ENCODE data around the gene CMIP.

Gene CMIP

GRCh38 chr16:81492311-81492761 is 47.7 kb downstream of the CMIP start:
- no peak for DNase-seq (ENCODE audit: low read depth)
- no peak overlapping the region for H3K4me3 ChIP-seq (ENCODE audit: low read length)
- TF ChIP-seq CTCF (IDR thresholded peaks at IDR 0.05; ENCODE audit: insufficient read depth, low read depth, low read length, missing control alignments) = no peak

DNA sequence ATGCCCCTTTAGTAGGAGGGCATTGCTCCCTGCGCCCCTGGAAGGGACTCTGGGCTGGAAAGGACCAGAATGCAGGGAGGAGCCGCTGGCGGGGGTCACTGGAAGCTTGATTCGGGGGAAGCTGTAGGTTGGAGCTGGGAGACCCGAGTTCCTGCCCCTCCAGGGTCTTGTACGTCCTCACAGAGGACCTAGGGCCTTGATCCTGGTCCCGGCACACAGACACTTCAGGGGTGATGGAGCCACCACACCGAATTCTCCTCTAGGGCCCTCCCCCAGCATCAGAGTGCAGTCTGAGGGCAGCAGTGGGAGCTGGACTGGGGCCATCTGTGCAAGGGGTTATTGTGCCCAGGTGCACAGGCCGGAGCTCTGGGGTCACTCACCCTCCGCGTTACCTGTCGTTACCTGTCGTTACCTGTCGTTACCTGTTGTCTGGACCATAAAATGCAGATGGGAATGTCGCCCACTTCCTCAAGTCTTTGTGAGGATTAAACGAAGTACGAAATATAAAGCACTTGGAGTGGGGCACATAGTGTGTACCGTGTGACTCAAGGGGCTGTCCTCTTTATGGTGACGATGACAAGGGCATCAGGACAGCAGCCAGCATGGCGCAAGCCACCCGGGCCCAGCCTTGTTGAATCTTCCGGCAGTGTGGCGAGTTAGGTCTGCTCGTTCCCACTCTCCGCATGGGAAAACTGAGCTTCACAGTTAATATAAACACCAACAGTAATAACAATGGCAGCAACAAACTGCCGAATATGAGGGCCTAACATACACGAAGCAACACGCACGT is 48.6 kb downstream of the CMIP start:
- DNase-seq (ENCODE audit: low read depth) = peak; percentile 50
- TF ChIP-seq CTCF (IDR thresholded peaks at IDR 0.05; ENCODE audit: insufficient read depth, low read depth, low read length, missing control alignments) = no peak
- H3K4me3 ChIP-seq (ENCODE audit: low read length) = no peak overlapping the region

DNA sequence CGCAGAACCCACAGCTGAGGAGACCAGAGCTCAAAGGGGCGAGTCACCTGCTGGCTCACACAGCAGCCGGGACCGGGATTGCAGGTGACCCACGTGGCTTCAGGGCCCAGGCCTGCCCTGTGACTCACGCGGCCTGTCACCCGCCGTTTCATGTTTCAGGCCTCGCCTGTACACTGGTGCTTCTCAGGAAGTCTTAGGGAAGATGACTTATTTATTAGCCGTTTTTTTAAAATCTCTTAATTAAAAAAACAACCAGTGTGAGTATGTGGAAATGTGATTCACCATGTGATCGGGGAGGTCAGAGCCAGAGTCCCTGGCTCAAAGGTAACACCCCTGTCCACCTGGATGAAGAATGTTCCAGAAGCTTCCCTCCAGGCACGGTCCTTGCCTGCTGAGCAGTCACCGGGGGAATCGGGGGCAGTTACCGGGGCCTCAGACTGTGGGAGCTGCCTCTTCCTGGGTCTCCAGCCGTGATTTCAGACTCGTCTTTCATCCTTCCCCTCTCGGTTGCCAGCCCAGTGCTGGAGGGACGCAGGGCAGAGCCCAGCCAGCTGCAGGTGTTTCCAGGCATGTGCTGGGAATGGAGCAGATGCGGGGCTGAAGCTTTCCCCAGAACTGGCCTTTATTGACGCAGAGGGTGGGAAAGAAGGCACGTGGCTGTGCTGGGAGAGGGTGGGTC is 49.3 kb downstream of the CMIP start:
- TF ChIP-seq CTCF (IDR thresholded peaks at IDR 0.05; ENCODE audit: insufficient read depth, low read depth, low read length, missing control alignments) = no peak
- DNase-seq (ENCODE audit: low read depth) = peak; percentile 99

GRCh38 chr16:81494434-81494806 is 49.8 kb downstream of the CMIP start:
- H3K4me3 ChIP-seq (ENCODE audit: low read length) = no peak overlapping the region
- no peak for TF ChIP-seq CTCF (IDR thresholded peaks at IDR 0.05; ENCODE audit: insufficient read depth, low read depth, low read length, missing control alignments)
- DNase-seq (ENCODE audit: low read depth) = no peak

More for the DNA sequence above, 49.3 kb downstream of the CMIP start:
- no peak overlapping the region for H3K4me3 ChIP-seq (ENCODE audit: low read length)

GRCh38 chr16:81494888-81495287 is 50.3 kb downstream of the CMIP start:
- no peak for DNase-seq (ENCODE audit: low read depth)
- no peak for TF ChIP-seq CTCF (IDR thresholded peaks at IDR 0.05; ENCODE audit: insufficient read depth, low read depth, low read length, missing control alignments)
- H3K4me3 ChIP-seq (ENCODE audit: low read length) = no peak overlapping the region

DNA sequence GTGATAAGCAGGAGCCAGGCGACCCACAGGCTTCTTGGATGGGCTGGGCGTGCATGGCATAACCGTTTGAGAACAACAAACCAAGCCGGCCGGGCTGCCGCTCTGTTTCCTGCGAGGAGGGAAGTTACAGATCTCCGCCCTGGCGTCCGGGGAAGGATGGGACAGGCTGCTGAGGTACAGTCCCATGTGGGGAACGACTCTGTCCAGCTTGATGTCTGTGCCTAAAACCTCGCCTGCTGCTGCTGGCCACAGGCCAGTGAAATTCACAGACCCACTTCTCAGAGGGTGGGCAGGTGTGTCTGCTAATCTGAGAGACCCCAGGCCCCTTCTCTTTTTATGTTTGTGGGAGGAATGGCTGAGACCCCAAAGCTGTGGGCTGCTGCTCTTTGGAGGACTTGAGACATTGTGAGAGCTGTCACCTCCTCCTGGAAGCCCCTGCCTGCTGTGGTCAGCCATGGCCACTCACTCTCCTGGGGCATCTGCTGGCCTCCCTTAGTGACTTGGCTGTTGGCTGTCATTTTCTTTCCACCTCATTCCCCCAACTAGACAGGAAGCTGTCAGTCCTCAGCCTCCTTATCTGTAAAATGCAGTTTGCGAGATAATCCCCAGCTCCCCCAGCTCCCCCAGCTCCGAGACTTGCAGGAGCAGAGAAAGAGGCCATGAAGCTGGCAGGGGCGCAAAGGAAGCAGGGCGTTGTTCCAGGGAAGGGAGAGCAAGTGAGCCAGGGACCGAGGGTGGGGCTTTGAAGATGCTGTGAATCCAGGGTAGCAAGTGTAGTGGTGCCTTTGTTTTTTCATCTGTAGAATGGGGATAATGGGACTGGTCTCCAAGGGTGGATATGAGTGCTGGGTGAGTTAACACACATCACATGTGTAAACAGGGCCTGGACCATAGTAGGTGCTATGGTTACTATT is 51.0 kb downstream of the CMIP start:
- no peak for TF ChIP-seq CTCF (IDR thresholded peaks at IDR 0.05; ENCODE audit: insufficient read depth, low read depth, low read length, missing control alignments)
- no peak for DNase-seq (ENCODE audit: low read depth)
- H3K4me3 ChIP-seq (ENCODE audit: low read length) = no peak overlapping the region
